Panc1 (cell line): Measurements from ENCODE around the gene CAMSAP2. TPM values are rescaled to one million over a fixed set of nuclear protein-coding genes. Genes with fewer than 3 reads are reported as not detected.

ENCODE experiments used
- ATAC-seq: fragments of 200-7000 bp; cut with Tn5 transposase; 2 replicates; pipeline ENCODE4 v1.9.1; 2020; ENCODE audit warnings: mild to moderate bottlenecking, moderate library complexity
- BruUV-seq: library from RNA; stranded (reverse); fragments of 400-500 nt; replicated peaks from 2 replicates; lab custom pipeline; 2021; lab: Mats Ljungman, UMichigan
- CTCF ChIA-PET: fragments of 300-600 bp; sonication (Branson Sonifier 250); formaldehyde crosslinking; loops from one replicate; lab custom pipeline; 2022; ENCODE audit warnings: antibody characterized with exemption; lab: Charles Lee
- POLR2A ChIA-PET: fragments of 300-600 bp; sonication (Branson Sonifier 250); formaldehyde crosslinking; loops from one replicate; lab custom pipeline; 2022; ENCODE audit warnings: antibody characterized with exemption; lab: Charles Lee
- DNase-seq: peaks from one replicate; pipeline ENCODE4 v3.0.0-alpha.2; 2010; ENCODE audit warnings: low read depth, low spot score
- H3K27ac ChIP-seq: 2 replicates; pipeline ENCODE4 v1.5.1; 2011; ENCODE audit warnings: mild to moderate bottlenecking, low read length, inconsistent platforms
- H3K27me3 ChIP-seq: fragments of 200-500 bp; sonication (Bioruptor generic); 2 replicates; pipeline ENCODE4 v1.6.0; 2014; ENCODE audit warnings: low read length, inconsistent platforms; ENCODE audit not compliant: control insufficient read depth, insufficient read depth
- H3K36me3 ChIP-seq: fragments of 200-500 bp; sonication (Bioruptor generic); 2 replicates; pipeline ENCODE4 v1.5.1; 2014; ENCODE audit warnings: inconsistent platforms, mild to moderate bottlenecking, low read length, moderate library complexity; ENCODE audit not compliant: control insufficient read depth, insufficient read depth
- H3K4me1 ChIP-seq: 2 replicates; pipeline ENCODE4 v1.5.1; 2011; ENCODE audit warnings: inconsistent platforms, mild to moderate bottlenecking, low read length, moderate library complexity; ENCODE audit not compliant: control insufficient read depth, insufficient read depth
- H3K4me3 ChIP-seq, 2 experiments: 2 replicates each; pipeline ENCODE4 v1.5.1; 2011 to 2012; ENCODE audit warnings: low read depth in 2 of 2, low read length in 2 of 2, mild to moderate bottlenecking in 2 of 2, inconsistent platforms in 1 of 2, moderate library complexity in 1 of 2
- H3K9me3 ChIP-seq: fragments of 200-500 bp; sonication (Bioruptor generic); 2 replicates; pipeline ENCODE4 v1.5.1; 2014; ENCODE audit warnings: low read depth, mild to moderate bottlenecking, inconsistent platforms, low read length, moderate library complexity; ENCODE audit not compliant: control insufficient read depth, insufficient read depth
- POLR2AphosphoS5 ChIP-seq: IDR thresholded peaks from 2 replicates; pipeline ENCODE4 v1.6.1; 2012; ENCODE audit warnings: mild to moderate bottlenecking, low read depth, low read length, moderate library complexity
- SIN3A ChIP-seq: IDR thresholded peaks from 2 replicates; pipeline ENCODE4 v1.6.1; 2012; ENCODE audit warnings: low read depth, mild to moderate bottlenecking, low read length, moderate library complexity, borderline replicate concordance; ENCODE audit not compliant: insufficient read depth
- TCF7L2 ChIP-seq: IDR thresholded peaks from 2 replicates; pipeline ENCODE4 v1.6.1; 2011; ENCODE audit warnings: mild to moderate bottlenecking, low read depth, low read length, inconsistent platforms
- in situ Hi-C: cut with HindIII; loops from 2 replicates; pipeline ENCODE4 v1.10.0; 2016; ENCODE audit warnings: low sequenced_read_pairs, low pct_unique_long_range_greater_than_20kb
- intact Hi-C: fragments of 100-400 bp; cut with micrococcal nuclease; formaldehyde crosslinking; loops from one replicate; pipeline ENCODE4 v1.10.0; 2022; ENCODE audit not compliant: unreplicated experiment
- total RNA-seq: library from RNA; stranded (reverse); gene quantifications from one replicate; pipeline ENCODE4 v1.2.1, GENCODE V29; 2021; ENCODE audit not compliant: unreplicated experiment
- TF ChIP-seq, protein P1 (sequence below), 2 experiments: IDR thresholded peaks; 2 replicates each; pipeline ENCODE4 v1.6.1; 2011 to 2012; ENCODE audit warnings: low read depth in 2 of 2, control low read depth in 1 of 2, low read length in 1 of 2, mild to moderate bottlenecking in 1 of 2, moderate library complexity in 1 of 2; ENCODE audit not compliant: insufficient read depth in 1 of 2
- TF ChIP-seq, protein P2 (sequence below): fragments of 450-650 bp; IDR thresholded peaks from 2 replicates; pipeline ENCODE4 v1.5.1; 2017; ENCODE audit warnings: mild to moderate bottlenecking

CAMSAP2 gene
- total RNA-seq, 1 experiment from 2014 or later: 40.1 TPM

DNA sequence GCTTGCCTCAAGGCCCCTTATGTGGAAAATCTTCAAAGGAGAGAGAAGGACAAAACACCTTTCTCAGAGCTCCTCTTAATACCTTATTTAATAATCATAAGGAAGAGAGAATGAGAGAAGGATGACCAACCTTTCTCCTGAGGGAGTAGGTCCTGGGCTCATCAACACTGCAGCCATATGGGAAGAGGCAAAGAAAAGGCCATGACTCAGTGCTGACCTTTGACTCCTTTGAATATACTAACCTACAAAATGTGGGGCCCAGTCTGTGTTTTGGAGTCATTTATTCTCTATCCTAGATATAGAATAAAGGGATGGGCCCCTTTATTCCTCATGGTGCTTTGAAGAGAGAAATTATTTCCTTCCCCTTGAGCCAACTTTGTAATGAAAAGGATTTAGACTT lies 38.3 kb downstream of the CAMSAP2 start:
- no peaks in the 10 kb centered on the region; the same call in 1 of the 2 replicates for H3K36me3 ChIP-seq
- POLR2A ChIA-PET: interaction anchor here (0.6 kb wide), 1 partner anchor 107 kb away, joined by 15 read pairs; the partner anchor contains the start of gene DDX59
- in situ Hi-C loops: no loop called here
- DNase-seq (no peak), ATAC-seq (no peak)
- intact Hi-C loops: loop anchor here (10.0 kb wide), 1 partner anchor 152 kb away; the partner anchor contains the start of gene KIF14
- no peaks in the 10 kb centered on the region for H3K9me3 ChIP-seq
- H3K27ac ChIP-seq: no peak overlapping the region
- CTCF ChIA-PET: no interaction called here
- peaks cover 3% of the 10 kb centered on the region; the same call in 1 of the 2 replicates for H3K4me1 ChIP-seq
- TF ChIP-seq, protein P1, sequence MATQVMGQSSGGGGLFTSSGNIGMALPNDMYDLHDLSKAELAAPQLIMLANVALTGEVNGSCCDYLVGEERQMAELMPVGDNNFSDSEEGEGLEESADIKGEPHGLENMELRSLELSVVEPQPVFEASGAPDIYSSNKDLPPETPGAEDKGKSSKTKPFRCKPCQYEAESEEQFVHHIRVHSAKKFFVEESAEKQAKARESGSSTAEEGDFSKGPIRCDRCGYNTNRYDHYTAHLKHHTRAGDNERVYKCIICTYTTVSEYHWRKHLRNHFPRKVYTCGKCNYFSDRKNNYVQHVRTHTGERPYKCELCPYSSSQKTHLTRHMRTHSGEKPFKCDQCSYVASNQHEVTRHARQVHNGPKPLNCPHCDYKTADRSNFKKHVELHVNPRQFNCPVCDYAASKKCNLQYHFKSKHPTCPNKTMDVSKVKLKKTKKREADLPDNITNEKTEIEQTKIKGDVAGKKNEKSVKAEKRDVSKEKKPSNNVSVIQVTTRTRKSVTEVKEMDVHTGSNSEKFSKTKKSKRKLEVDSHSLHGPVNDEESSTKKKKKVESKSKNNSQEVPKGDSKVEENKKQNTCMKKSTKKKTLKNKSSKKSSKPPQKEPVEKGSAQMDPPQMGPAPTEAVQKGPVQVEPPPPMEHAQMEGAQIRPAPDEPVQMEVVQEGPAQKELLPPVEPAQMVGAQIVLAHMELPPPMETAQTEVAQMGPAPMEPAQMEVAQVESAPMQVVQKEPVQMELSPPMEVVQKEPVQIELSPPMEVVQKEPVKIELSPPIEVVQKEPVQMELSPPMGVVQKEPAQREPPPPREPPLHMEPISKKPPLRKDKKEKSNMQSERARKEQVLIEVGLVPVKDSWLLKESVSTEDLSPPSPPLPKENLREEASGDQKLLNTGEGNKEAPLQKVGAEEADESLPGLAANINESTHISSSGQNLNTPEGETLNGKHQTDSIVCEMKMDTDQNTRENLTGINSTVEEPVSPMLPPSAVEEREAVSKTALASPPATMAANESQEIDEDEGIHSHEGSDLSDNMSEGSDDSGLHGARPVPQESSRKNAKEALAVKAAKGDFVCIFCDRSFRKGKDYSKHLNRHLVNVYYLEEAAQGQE (IDR thresholded peaks at IDR 0.05; ENCODE audit: insufficient read depth in 1 of 2, low read depth in 2 of 2, low read length in 1 of 2): no peak
- TF ChIP-seq TCF7L2 (no peak), POLR2AphosphoS5 (no peak), SIN3A (no peak)
- TF ChIP-seq, protein P2, sequence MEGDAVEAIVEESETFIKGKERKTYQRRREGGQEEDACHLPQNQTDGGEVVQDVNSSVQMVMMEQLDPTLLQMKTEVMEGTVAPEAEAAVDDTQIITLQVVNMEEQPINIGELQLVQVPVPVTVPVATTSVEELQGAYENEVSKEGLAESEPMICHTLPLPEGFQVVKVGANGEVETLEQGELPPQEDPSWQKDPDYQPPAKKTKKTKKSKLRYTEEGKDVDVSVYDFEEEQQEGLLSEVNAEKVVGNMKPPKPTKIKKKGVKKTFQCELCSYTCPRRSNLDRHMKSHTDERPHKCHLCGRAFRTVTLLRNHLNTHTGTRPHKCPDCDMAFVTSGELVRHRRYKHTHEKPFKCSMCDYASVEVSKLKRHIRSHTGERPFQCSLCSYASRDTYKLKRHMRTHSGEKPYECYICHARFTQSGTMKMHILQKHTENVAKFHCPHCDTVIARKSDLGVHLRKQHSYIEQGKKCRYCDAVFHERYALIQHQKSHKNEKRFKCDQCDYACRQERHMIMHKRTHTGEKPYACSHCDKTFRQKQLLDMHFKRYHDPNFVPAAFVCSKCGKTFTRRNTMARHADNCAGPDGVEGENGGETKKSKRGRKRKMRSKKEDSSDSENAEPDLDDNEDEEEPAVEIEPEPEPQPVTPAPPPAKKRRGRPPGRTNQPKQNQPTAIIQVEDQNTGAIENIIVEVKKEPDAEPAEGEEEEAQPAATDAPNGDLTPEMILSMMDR: no peak
- H3K27me3 ChIP-seq: no peaks in the 10 kb centered on the region
- no TSS peak for BruUV-seq
- no peak overlapping the region for H3K4me3 ChIP-seq

DNA sequence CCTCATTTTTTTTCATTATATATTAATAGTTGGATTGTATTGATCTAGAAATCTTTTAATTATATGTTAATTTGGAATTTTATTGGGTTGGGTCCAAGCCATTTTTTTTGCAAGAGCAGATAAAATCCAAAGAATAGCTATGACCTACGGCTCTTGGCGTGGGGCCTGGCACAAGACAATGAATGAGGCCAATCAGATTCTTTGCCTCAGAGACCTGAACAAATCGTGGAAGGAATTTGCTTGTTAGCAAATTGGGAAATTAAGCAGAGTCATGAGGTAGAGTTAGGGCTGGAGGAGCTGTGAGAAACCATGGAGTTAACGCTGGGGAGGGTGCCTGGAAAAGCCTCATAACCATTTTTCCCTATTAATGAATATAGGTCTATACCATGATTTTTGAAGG lies 40.1 kb downstream of the CAMSAP2 start:
- 0 out of 2 replicates have a peak, but pooled peaks cover 2% of the 10 kb centered on the region for H3K36me3 ChIP-seq
- no peak for ATAC-seq
- intact Hi-C loops (loop anchor here (10.0 kb wide), 1 partner anchor 154 kb away; the partner anchor contains the start of gene KIF14), in situ Hi-C loops (no loop called here)
- no peak overlapping the region for H3K4me3 ChIP-seq
- H3K27me3 ChIP-seq: no peaks in the 10 kb centered on the region
- TF ChIP-seq SIN3A (no peak), POLR2AphosphoS5 (no peak), TCF7L2 (no peak)
- TF ChIP-seq, protein P2: no peak
- TF ChIP-seq, protein P1 (IDR thresholded peaks at IDR 0.05; ENCODE audit: insufficient read depth in 1 of 2, low read depth in 2 of 2, low read length in 1 of 2): no peak
- no peaks in the 10 kb centered on the region for H3K9me3 ChIP-seq
- H3K27ac ChIP-seq: no peak overlapping the region
- DNase-seq: no peak
- POLR2A ChIA-PET: no interaction called here
- no TSS peak for BruUV-seq
- peaks cover 3% of the 10 kb centered on the region; the same call in 1 of the 2 replicates for H3K4me1 ChIP-seq
- CTCF ChIA-PET: no interaction called here
